Islet precursor cell (in vitro differentiated cells): ENCODE measurements around the gene CFAP54.
A peak's percentile ranks its signal among the peaks of the same experiment; 100 is the strongest.
"Not testable (repeated sequence)": the region's sequence is repeated elsewhere in the genome, so short reads cannot be mapped to it uniquely, and the experiment has no call there.

ENCODE experiments used
- DNase-seq: peaks from one replicate; pipeline ENCODE4 v3.0.0-alpha.2; 2018

Gene CFAP54, protein sequence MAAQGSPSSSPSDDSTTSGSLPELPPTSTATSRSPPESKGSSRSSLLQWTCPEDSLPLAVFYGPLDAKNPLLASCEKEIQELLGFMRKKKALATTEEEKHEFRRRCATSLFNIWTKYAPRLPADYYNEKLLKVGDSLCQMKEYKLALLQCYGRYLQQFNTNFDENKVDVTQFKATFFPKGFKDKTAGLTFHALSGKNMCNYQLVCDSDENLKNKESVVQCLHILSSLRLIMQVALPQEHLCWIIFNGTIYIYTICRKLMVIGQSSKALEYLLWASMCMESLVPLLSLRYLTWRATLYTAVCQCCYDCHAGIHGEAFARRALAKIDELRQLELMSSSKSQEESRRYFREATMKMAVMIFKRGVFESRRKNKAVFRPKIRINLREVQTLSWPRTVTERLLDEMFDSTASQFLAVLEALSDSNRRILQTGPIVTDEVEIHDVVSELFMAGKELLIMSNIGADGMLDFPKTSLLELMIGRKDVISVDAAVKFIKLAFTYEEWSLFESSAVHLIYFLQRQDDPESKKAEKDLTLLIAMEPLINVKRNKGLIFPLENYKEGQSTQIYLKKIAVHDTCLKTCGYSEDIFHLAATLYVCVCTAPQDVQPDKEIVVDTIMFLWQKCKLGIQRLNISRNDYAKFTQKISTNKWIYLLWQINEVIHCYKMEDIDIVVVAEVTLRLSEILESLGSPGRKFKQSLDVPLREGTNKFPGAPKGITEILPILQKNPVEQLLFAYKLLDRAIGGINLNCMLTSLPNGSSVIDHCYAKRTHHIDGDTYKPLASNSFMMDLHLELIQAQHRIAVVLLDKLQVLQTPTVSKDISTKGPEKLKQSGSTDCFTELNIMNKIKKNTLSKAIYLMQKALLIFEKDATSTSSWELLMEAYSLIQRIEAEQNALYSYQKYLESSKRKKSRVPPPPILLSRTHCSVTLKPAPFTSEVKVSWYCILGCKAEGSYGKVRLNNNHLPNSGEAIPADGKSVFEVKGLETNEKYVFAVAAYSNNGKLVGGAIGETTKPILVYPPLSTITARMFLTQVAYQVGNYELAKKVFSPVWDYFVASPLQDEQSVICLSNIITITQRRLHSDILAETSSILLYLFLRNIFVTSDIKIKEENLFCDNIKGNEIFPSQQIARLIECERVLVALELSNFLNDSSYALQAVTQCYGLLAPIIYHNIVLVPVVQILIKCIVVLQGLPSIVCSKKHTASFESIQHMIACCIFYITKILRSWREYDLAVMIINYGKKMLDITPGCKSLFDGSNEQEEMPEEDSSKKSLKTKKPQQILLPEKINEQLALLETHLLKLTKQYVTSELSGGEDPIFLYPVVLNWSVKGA (N-terminal part only)

DNA sequence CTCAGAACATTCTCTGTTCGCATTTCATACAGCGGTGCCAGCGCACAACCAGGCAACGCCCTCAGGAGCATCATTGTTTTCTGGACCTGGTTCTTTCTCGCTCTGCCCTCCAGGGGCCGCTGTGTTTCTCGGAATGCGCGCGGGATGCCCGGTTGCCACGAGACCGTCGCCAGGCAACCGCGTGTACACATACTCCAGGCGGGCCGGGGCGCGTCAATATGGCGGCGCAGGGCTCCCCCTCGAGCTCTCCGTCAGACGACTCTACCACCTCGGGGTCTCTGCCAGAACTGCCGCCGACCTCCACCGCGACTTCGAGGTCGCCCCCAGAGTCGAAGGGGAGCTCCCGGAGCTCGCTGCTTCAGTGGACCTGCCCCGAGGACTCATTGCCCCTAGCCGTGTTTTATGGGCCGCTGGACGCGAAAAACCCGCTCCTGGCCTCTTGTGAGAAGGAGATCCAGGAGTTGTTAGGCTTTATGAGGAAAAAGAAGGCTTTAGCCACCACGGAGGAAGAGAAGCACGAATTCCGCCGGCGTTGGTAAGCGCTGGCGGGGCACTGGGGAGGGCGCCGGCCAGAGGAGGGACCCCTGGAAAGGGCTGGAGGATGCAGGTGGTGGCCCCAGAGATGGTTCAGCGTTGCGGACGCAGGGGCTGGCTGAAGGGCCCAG, at the start of gene CFAP54:
CFAP54 (plus strand) TSS at position 186 of the 665 bp plus-strand sequence; CDS start at position 219, 33 bp downstream.
- peak; percentile 98 for DNase-seq

DNA sequence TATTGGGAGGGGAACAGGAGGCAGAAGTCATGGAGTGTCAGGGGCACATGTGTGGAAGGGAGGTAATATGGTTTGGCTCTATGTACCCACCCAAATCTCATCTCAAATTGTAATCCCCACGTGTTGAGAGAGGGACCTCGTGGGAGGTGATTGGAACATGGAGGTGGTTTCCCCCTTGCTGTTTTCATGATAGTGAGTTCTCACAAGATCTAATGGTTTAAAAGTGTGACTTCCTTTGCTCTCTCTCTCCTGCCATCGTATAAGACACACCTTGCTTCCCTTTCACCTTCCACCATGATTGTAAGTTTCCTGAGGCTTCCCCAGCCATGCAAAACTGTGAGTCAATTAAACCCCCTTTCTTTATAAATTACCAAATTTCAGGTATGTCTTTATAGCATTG, 47.6 kb upstream of the CFAP54 start:
- DNase-seq, result no peak

DNA sequence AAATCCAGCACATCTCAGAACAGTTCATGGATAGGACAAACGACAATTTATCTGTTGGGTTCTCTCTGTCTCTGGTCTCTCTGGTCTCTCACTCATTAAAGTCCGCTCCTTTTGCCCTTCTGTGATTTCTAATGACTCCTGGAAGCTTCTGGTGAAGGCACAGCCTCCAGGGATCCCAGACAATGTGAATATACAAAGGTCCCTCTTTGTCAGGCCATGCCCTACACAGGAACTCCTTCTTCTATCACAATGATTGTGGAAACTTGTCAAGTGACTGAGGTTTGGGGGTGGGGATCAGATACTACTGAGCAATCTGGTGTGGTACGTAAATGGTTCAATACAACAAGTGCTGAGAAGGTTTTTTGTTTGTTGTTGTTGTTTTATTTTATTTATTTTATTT, 46.5 kb upstream of the CFAP54 start:
- DNase-seq, result no peak

DNA sequence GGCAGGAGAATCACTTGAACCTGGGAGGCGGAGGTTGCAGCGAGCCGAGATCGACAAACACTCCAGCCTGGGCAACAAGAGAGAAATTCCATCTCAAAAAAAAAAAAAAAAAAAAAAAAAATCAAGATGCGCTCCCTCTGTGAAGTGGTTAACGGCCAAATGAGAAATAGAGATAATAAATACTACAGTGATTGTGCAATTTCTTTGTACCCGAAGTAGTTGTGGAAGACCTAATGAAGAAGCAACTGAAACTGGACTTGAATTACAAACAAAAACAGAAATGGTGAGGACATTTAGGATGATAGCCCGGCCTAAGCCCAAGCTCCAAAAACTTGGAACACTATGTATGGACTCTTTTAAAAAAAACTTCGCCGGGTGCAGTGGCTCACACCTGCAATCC, 45.0 kb upstream of the CFAP54 start:
- no peak for DNase-seq

DNA sequence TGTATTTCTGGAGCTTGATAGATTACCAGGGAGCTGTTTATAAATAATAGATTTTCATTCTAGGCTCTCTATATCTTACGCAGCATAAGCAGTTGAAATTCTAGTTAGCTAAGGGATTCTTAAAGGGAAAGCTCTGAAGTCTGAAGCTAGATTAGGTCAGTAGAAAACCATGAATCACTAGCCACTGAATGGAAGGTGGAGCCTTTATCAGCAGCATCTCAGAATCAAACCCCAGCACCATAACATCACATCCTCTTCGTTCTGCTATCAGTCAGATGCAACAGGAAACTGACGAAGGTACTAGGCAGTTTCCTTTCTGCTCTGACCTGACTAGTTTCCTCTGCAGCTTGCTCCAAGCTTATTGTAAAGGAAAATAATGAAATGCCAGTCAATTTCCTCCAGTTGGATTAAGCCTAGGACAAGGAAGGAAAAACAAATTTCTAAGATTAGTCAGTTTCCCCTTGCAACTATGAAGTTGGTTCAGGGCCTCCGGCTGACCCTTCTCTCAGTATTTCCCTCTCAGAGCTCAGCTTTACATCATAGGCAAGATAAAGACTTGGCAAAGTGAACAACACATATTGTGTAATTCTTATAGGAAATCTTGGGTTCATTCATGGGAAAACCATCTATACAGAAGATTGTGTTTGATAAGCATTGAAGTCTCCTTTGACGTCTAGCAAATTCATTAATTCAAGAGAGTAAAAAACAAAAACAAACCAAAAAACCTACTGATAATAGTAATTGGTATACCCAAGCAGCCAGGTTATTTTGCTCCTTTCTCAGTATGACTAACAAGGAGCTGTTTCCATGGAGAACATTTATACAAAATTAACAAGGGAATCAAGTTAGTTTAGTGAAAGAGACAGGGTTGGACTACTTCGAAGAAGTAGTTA, 43.4 kb upstream of the CFAP54 start:
- peak; percentile 77 for DNase-seq

DNA sequence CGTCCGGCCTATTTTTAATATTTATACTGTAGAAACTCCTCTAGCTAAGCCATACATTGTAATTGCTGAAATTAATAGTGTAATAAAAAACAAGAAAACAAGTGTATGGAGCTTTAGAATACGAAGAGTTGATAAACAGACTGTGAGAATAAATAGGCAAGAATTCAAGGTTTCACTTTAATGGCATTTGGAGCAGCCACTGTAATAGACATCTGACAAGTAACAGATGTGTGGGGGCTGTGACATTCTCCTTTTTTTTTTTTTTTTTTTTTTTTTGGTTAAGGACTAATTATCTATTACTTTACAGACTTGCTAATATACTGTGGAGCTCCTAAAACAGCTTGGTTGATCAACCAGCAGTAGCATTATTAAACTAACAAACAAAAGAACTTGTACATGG, 42.1 kb upstream of the CFAP54 start:
- DNase-seq, result no peak

DNA sequence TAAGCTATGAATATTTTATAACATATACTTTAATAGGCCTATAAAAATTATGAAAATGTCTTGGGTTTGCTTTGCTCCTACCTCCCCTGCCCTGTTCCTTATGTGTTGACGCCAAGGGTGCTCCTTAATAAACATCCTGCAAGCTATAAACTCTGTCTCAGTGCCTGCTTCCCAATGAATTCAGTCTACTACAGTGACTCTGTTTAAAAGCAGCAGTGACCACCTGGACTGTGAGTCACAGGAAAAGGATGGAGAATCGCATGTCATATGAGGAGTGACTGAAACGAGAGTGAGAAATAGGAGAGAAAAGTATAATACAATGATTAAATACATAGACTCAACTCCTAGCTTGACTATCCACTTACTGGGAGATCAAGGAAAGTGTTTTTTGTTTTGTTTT, 41.1 kb upstream of the CFAP54 start:
- peak; percentile 70 for DNase-seq

DNA sequence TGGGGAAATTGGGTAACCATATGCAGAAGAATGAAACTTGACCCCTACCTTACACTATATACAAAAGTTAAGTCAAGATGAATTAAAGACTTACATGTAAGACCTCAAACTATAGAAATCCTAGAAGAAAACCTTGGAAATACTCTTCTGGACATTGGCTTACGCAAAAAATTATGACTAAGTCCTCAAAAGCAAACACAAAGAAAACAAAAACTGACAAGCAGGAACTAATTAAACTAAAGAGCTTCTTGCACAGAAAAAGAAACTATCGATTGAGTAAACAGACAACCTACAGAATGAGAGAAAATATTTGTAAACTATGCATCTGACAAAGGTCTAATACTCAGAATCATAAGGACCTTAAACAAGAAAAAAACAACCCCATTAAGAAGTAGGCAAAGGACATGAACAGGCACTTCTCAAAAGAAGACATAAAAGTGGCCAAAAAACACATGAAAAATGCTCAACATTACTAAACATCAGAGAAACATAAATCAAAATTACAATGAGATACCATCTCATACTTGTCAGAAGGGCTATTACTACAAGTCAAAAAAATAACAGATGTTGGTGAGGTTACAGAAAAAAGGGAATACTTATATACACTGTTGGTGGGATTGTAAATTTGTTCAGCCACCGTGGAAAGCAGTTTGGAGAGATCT, 37.0 kb upstream of the CFAP54 start:
- DNase-seq, result no peak

DNA sequence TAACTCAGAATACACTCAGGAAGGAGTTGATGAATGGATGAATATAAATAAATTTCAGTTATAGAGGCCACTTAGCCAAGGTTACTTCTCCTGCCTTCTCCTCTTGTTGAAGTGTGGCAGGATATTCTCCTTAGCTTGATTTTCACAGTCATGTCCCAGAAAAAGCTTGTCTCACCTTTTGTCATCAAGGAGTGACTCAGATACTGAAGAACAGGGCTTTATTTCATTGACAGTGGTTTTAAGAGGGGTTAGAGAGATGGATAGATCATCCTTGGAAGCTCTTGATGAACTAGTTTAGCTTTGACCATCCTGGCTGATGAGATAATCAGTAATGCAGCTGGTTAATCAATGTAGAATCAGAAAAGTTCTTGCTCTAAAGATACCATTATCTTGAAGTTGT, 35.0 kb upstream of the CFAP54 start:
- no peak for DNase-seq

DNA sequence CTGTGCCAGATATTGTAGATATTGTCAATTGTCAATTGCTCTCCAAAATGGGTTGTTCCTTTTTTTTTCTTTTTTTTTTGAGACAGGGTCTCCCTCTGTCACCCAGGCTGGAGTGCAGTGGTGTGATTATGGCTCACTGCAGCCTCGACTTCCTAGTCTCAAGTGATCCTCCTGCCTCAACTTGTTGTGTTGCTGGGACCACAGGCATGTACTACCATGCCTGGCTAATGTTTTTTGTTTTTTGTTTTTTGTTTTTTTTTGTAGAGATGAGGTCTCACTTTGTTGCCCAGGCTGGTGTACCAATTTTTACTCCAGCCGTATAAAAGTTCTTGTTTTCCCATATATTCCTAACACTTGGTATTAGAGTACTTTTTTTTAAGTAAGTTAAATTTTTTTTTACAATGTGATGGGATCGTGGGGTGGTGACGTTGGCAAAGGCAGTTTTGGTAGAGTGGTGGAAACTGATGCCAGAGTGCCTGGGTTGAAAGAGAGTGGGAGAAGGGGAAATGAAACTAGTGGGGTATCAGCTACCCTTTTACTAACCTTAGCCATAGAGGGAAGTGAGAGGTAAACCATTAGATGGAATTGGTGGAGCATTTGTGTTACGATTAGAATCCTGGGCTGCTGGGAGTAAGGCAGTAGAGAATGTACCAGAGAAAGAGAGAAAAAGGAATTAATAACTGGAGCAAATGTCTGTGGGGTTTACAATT, 33.0 kb upstream of the CFAP54 start:
- DNase-seq, result no peak

DNA sequence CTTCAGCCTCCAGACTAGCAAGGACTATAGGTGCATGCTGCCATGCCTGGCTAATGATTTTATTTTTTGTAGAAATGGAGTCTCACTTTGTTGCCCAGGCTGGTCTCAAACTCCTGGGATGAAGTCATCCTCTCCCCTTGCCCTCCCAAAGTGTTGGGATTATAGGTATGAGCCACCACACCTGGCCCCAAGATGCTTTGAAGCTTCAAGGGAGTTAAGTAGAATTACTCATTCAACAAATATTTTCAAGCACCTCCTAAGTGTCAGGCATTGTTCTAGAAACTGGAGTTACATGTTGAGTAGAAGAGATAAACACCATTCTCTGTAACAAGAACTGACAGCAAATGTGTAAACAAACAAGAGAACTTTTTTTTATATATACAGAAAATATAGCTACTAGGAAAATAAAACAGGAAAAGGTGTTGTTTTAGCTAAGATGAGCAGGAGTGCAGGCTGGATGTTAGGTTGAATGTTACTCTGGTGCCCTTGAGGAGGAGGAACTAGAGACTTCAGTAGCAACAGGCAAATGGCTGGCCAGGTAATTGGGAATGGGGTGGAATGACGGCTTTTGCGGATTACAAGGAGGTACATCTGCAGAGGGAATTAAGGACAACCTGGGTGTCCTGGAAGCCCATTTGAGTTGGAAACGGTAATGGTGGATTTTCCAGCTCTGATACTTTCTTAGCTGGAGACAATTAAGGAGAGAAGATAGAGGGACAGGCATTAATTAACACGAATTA, 32.0 kb upstream of the CFAP54 start:
- DNase-seq, result peak; percentile 86

DNA sequence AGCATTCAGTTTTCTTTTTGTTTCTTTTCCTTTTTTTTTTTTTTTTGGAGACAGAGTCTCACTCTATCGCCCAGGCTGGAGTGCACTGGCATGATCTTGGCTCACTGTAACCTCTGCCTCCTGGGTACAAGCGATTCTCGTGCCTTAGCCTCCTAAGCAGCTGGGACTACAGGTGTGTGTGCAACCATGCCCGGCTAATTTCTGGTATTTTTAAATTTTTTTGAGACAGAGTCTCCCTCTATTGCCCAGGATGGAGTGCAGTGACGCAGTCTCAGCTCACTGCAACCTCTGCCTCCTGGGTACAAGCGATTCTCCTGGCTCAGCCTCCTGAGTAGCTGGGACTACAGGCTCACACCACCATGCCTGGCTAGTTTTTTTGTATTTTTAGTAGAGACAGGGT, 30.1 kb upstream of the CFAP54 start:
- not testable (repeated sequence) for DNase-seq

DNA sequence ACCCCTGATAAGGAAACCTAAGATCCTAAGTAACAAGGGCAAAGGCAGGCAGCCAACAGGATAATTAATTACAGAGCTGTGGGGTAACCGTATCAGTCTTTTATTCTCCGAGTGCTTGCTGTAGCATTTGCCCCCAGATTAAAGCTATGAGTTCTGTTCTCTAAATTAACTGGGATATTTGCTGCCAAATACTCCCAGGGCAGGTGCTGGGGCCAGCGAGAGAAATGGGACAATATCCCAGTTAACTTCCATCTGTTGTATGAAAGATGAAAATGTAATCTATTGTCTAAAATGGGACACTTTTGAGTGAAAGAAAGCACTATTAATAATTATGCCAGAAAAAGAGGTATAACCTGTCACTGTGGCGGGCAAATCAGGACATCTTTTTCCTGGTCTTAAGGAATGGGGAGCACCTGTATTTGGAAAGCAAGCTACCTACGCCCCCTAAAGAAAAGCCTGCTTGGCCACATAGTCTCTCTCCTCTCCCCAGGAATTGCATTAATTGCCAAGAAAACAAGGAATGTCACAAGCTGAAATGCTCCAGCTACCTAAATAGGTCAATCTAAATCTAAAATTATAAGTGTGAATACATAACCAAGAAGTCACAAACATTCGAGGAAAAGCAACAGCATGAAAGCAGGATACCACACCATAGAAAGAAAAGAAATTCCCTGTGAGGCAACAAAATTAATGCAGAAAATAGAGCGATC, 26.7 kb upstream of the CFAP54 start:
- DNase-seq, result no peak

DNA sequence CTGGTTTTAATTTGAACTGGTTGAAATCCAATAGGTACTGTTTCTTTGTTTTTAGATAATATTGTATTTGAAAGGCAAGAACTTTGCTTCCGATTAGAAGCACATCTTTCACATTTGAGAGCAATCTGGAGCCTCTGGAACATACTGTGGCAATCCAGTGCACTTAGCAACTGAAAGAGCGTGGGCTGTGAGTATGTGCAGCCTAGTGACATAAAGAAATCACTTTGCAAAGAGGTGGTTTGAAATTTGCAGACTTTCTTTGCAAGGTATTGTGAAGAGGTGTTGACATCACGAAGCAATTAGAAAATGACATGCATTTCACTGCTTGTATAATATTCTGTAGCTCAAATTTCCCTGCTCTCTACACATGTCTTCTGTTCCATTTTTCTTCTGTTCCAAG, 23.5 kb upstream of the CFAP54 start:
- no peak for DNase-seq

DNA sequence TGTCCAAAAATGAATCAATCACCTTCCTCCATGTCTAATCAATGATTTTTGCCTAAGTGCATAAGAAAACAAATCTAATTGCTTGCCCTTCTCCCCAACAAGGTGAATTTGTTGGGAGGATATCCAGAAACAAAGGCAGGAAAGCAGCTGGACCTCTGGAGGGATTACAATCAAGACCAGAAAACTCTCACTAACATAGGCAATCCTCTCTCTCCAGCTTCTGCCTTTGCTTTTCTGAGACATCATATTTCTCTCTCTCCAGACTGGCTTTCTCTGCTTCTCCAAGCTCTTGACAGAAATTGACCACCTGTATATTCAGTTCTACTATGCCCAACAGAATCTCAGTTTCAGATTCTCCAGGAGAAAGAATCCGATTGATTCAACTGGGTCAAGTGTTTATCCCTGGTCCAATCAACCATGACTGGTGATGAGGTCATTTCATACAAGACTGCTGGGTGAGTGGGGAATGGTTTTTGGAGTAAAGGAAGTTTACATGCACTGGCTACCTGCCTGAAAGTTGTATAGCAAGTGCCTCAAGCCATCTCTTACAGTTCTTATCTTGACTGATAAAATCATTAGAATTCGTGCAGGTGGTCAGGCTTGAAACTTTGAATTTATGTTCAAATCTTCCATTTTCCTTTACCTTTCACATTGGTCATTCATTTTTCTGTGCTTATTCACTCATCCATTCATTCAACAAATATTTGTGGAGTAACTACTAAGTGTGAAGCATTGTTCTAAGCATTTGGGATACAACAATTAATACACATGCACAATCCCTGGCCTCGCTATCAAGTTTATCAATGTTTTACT, 22.2 kb upstream of the CFAP54 start:
- DNase-seq, result peak; percentile 63

DNA sequence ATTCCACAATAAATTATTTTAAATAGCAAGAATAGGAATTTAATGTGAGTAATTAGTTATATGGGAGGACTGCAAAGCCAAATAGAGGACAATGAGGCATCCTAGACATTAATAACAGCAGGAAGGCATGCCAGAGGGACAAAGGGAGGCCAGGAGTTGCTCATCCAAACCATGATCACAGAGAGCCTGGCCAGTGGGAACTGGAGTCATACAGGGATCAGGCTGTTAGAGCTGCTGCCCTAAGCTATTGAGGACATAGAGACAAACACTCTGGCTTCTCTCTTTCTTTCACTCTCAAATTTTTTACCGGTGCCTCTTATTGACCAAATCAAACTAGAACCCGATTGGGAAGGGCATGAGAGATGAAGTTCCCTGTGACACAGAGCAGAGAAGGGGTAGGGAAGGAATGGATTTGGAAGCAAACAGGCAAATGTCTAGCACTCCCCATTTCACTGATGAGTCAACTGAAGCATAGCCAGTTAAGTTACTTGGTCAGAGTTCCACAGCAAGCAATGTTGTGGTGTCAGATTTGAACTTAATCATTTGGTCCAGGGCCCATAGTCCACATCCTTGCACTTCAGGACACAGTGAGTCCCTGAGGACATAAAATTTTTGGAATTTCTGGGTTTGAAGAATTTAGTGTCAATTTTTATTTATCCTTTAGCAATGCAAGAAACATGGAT, 17.9 kb upstream of the CFAP54 start:
- no peak for DNase-seq

DNA sequence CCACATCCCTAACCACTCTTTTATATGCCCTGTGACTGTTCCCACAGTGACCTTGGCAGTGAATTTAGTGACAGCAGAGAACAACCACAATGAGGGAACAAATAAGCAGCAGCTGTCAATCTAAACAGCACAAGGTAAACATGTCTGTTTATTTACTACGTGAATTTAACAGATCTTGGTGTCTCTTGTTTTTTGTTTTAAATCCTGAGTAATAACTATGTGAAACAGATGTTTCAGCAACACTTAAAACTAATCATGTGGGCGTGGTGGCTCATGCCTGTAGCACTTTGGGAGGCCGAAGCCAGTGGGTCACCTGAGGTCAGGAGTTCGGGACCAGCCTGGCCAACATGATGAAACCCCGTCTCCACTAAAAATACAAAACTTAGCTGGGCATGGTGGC, 17.0 kb upstream of the CFAP54 start:
- DNase-seq, result no peak
